Stimulated activated CD4-positive, alpha-beta T cell treated with anti-CD3 and anti-CD28 coated beads, Interleukin-2, amount 100 ng/mL, for 48 hours (primary cell): ENCODE data around the gene SLC5A12.

Source experiments
- DNase-seq, 2 donors: peaks; one replicate each; pipeline ENCODE4 v3.0.0-alpha.2; 2020

SLC5A12 gene, protein sequence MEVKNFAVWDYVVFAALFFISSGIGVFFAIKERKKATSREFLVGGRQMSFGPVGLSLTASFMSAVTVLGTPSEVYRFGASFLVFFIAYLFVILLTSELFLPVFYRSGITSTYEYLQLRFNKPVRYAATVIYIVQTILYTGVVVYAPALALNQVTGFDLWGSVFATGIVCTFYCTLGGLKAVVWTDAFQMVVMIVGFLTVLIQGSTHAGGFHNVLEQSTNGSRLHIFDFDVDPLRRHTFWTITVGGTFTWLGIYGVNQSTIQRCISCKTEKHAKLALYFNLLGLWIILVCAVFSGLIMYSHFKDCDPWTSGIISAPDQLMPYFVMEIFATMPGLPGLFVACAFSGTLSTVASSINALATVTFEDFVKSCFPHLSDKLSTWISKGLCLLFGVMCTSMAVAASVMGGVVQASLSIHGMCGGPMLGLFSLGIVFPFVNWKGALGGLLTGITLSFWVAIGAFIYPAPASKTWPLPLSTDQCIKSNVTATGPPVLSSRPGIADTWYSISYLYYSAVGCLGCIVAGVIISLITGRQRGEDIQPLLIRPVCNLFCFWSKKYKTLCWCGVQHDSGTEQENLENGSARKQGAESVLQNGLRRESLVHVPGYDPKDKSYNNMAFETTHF

GRCh38 chr11:26721948-26722475 lies at the start of gene SLC5A12:
Gene SLC5A12 (minus strand): TSS chr11:26722060. CDS start chr11:26721714, 346 bp downstream.
- no peak for DNase-seq

DNA sequence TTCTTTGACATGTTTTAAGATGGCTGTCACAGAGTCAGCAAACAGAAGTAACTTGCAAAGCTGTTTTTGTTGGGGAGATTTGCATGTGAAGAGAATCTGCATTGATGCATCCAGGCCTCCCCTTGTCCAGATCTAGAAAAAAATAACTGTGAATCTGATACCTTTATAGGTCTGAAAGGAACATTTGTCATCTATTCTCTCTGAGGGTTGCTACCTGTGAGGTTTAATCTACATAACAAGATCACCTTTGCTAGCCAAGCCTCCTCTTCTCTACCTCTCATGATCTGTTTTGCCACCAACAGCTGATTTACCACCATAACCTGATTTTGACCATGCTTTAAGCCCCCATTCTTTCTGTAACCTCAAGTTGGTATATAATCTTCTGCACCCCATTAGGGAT lies 47.2 kb upstream of the SLC5A12 start:
- DNase-seq, result no peak

GRCh38 chr11:26767060-26767459 lies 45.2 kb upstream of the SLC5A12 start:
- no peak for DNase-seq

DNA sequence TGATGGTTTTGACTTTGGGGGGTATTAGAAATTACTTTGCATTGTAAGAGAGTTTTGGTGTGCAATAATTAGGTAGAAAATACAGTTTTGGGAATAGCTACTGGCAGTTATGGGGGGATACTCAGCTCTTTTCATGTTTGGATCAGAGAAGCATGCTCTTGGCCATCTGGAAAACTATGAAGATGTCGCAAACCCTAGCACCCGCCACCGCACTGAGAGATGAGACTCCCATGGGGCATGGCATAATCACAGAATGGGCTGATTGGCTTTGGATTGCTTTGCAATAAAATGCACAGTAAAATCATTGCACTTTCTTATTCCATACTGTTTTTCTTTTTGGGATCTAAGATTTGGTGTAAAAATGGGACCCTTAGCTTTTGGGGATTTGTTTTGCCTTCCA lies 43.5 kb upstream of the SLC5A12 start:
- no peak for DNase-seq

DNA sequence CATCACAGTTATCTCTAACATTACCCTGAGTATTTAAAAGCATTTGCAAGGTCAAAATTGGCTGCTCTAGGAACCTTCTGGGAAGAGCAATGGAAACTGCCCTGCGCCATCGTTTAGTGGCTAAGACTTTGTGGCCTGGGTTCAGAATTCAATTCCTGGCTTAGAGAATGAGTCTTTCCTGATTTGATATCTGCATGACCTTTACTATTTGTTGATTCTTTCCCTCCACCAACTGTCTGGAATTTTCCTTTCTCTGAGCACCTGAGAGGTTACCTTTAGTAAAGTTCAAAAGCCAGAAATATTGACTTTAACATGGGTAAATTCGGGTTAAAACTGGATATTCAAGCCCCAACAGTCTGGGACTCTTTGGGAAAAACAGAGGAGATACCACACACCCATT lies 43.0 kb upstream of the SLC5A12 start:
- DNase-seq, result no peak

DNA sequence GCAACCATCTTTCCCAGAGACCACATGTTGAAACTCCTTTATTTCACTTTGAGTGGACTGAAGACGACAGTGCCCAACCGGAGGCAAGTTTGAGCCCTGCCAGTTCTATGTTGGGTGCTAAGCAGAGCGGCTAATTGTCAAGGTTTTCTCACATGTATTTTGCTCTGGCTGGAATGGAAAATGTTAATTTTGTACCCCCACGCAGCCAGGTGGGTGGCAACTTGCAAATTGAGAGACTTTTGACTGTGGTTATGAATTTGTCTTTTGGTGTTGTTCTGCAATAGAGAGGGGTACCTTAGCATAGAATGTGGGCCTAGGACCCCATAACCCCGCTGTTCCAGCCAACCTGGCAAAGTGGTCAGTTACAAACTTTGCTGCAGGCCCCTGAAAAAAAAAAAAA lies 42.5 kb upstream of the SLC5A12 start:
- no peak for DNase-seq

- no peak for DNase-seq
Measured at GRCh38 chr11:26762089-26762488, 40.2 kb upstream of the SLC5A12 start.

DNA sequence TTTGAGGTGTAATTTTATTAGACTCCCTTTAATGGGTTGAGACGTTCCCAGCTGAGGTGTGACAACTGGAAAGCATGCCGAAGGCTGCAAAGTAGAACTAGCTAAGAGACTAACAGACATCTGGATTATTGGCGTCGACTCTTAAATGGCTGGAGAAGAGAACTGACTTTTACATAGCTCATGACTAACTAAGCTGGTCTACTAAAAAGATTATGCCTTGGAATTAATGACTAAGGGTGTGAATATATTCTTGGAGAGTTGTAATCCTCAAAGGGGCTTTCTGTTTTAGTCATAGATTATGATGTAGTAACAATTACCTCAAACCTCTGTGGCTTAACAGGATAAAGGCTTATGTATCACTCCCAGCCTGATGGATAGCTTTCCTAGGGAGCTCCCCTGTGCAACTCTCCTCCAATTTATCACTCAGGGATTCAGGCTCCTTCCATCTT lies 39.5 kb upstream of the SLC5A12 start:
- DNase-seq, result no peak

DNA sequence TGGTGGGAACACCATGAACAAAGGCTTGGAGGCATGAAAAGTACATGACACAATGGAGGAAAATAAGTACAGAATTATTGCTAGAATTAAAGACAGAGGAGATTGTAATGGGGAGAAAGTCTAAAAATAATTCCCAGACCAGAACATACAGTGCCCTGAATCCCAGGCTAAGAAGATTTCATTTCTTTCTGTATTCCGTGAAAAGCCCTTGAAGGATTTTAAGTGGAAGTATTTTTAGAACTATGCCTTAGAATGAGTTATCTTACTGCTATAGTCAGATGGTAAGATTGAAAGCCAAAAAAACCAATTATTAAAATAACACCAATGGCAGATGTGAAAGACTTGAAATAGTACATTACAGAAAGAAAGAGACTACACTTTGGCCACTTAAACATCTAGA lies 36.1 kb upstream of the SLC5A12 start:
- no peak for DNase-seq

DNA sequence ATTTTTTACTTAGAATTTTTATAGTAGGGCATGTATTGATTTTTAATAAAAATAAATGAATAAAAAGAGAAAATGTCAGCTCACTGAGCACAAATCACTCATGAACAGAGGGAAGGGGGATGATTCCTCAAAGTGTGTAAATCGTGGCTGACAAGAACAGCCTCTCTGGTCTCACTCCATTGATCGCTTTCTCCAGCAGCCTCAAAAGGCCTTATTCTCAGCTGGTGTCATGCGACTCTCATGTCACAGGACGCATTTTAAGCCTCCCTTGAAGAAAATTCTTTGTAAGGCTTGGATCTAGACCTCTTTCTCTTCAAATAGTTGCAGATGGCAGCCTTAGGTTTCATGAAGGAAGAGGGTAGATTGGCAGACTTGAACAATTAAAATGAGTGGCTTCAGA lies 33.9 kb upstream of the SLC5A12 start:
- no peak for DNase-seq

DNA sequence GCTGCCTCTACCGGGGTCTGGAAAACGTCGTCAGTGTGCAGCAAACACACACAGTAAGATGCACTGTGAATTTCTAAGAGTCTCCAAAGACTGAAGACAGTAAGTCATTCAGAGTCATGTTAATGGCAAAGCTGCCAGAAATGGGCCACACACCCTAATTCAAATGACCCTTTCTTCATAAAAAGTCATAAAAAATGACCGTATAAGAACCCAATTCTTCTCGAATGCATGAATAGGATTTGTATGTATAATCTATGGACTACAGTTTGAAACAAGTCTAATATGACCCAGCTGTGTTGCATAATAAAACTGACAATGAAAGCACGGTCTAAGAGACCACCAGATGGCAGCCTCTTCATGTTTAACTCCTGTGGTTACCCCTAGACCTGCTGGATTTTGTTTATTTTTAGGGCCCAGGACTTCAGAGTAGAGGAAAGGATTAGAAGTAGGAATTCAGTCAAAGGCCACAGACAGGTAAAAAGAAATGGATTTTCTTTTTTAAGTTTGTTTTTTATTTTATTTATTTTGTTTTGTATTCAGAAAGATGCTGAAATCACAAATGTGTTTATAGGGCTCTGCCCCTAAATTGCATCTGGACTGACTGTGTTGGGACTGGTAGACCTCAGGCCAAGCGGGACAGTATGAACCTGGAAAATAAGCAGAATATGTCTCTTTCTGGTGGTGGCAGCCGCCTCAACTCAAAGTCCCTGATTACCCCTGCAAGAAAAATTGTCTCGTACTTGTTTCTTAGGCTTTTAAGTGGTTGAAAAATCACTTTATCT lies 32.1 kb upstream of the SLC5A12 start:
- DNase-seq, result no peak

- no peak for DNase-seq
Measured at GRCh38 chr11:26749927-26750326, 28.1 kb upstream of the SLC5A12 start.

DNA sequence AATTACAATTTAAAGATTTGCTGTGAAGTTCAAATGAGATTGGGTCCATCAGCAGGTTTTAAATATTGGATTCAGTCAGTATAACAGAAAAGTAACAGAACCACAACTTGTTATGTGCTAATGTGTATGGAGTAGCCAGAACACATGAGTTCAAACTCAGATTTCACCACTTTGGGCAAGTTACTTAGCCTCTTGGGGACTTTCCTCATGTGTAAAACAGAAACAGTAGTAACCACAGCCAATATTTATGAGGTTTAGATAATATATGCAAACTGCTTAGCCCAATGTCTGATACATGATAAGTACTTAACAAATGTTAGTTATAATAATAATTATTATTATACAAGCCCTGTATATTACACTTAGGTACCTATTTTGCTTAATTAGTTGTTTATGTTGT lies 21.8 kb upstream of the SLC5A12 start:
- DNase-seq, result no peak

GRCh38 chr11:26742966-26743365 lies 21.1 kb upstream of the SLC5A12 start:
- DNase-seq, result no peak

GRCh38 chr11:26741036-26741435 lies 19.2 kb upstream of the SLC5A12 start:
- no peak for DNase-seq

DNA sequence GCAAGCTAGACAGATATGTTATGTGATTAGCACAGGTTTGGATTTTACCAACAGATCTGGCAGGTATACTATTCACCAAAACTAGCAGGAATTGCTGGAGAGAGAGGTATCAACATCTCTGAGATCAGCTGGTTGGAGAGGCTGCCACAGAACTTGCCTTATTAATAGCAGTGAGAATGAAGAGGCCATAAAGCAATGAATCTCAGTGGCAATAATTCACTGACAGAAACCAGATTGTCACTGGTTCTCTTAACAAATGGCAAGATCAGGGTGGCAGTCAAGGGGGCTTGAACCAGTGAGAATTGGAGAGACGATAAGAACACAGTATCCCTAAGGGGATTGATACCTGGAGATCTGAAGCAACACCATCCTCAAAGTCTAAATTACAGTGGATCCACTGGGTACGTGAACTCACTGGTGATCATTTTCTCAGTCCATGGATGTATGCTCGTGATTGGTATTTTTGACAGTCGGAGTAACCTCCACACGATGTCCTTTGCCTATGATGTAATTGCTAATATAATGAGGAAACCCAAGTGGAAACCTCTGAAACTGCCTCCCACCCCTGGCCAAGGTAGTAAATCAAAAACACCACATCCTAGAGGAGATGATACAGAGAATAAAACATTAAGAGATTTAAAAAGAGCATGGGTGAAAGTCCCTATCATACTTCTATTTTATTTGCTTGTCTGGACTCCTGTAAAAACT lies 17.7 kb upstream of the SLC5A12 start:
- no peak for DNase-seq

DNA sequence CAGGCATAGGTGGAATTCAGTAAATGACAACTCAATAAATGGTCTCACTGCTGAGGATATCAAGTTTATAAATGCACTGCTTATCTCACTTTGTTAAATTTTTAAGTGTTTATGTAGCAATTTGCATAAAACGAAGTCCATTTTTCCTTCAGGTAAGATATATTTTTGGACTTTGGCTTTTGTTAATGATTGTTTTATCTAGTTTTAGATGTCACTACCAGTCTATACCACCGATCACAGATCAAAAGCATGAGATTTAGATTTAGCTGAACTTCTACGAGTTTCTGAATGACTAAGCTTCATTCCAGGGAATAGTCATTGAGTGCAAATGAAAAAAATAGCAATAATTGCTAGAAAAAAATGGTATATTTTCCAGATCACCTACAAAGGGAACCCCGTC lies 12.8 kb upstream of the SLC5A12 start:
- no peak for DNase-seq

DNA sequence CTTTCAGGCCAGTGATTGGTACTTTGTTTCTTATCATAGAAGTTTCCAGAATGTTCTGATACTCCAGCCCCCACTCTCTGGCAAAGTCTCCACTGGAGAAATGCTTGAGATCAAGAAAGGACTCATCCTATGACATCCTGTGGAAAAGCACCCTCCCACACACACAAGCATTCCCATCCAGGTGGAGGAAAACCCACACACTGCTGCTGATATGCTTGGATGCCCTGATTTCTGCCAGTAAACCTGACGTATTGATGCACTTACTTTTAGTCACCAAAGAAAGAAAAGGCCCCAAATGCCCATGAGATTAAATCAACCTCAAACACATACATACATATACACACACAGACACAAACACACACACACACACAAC lies 9.2 kb upstream of the SLC5A12 start:
- DNase-seq, result no peak

DNA sequence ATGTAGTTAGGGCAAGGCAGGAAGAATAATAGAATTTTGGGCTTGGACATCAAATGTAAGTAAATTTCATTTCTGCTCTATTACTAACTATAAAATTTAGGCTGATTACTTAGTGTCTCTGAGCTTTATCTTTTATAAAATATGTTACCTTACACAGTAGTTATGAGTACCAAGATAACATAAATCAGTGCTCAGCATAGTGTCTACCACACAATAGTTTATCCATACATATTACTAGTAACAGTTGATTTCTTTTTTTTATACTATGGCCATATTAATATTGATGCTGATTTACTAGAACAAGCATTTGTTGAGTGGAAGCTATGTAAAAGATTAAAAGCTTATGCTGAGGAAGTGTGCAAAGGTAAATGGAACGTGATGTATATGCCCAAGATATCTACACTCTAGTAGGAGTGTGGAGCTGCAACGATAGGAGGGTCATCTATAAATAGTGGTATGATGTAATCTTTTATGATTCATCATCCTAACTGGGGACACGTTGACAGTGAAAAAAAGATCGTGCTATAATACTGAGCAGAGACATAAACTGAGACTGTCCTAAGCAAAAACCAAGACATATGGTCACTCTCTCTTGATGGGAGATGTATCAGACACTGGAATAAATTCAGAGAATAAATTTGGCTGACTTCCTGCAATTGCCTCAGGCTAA lies 8.7 kb upstream of the SLC5A12 start:
- DNase-seq, result no peak

GRCh38 chr11:26729284-26729683 lies 7.4 kb upstream of the SLC5A12 start:
- DNase-seq, result no peak

DNA sequence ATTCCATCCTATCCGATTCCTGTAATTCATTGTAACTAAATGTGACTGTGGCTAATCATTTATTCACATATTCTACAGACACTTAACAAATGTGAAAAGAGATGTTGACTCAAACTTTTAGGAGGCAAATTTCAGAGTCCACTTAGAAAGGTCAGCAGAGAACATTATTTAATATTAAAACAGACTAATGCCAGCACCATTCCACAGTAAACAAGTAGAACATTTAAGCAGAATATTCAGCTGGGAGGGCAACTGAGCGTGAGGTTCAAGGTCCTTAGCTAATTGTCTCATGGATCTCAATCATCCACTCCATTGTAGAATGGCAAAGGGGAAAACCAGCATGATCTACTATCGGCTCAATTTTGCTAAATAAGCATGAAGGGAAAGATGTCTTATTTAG lies 5.1 kb upstream of the SLC5A12 start:
- DNase-seq, result no peak

DNA sequence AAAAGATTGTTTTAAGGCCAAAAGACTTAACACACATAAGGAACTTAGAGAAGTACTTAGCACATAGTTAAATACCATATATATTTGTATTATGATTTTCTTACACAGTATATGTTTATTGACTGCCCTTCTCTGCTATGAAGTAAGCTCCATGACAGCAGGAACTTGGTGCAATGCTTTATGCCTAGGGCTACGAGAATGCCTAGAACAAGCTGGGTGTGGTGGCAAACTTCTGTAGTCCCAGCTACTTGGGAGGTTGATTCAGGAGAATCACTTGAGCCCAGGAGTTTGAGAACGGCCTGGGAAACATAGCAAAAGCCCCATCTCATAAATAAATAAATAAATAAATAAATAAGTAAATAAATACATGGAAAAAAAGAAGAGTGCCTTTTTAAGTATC lies 1.9 kb downstream of the SLC5A12 start:
- no peak for DNase-seq
